K562 (cell line): ENCODE measurements around the gene SCN7A. TPM values are rescaled to one million over a fixed set of nuclear protein-coding genes. Genes with fewer than 3 reads are reported as not detected.

Source experiments
- ATAC-seq: fragments of 200-7000 bp; cut with Tn5 transposase; 3 replicates; pipeline ENCODE4 v1.9.1; 2020; ENCODE audit warnings: moderate library complexity
- BruUV-seq: library from RNA; stranded (reverse); fragments of 400-500 nt; replicated peaks from 2 replicates; lab custom pipeline; 2021; lab: Mats Ljungman, UMichigan
- CTCF ChIA-PET: fragments of 300-600 bp; formaldehyde crosslinking; extraction: SDS; loops from one replicate; lab custom pipeline; 2021; ENCODE audit warnings: low intra/inter-chr PET ratio; lab: Yijun Ruan, JAX
- POLR2A ChIA-PET: fragments of 300-600, 350-650 bp; sonication (Branson Sonifier 250); formaldehyde crosslinking; extraction: SDS; loops from one replicate; lab custom pipeline; 2021; ENCODE audit warnings: antibody characterized with exemption, inconsistent platforms; lab: Yijun Ruan, JAX
- DNase-seq, 4 experiments: peaks; one replicate each; pipeline versions ENCODE4 v3.0.0 to v3.0.0-alpha.2; 2011 to 2018; ENCODE audit warnings: low spot score in 3 of 4, mixed read lengths in 3 of 4; ENCODE audit errors: extremely low read depth in 1 of 4
- FAIRE-seq: peaks from 2 replicates; lab custom pipeline; 2011; peaks lifted over from hg19 to GRCh38; lab: Jason Lieb, UNC
- H2AFZ ChIP-seq: 2 replicates; pipeline ENCODE4 v1.6.0; 2011; ENCODE audit warnings: low read depth, low read length, control low read depth, inconsistent platforms
- H3K27ac ChIP-seq: fragments of 200-600 bp; 3 replicates; pipeline ENCODE4 v1.8.0; 2011; ENCODE audit warnings: low read depth, mild to moderate bottlenecking, control low read depth, inconsistent platforms, low read length, moderate library complexity, mixed read lengths; ENCODE audit errors: extremely low read depth
- H3K27me3 ChIP-seq, 2 experiments: fragments of 300-600 bp in 1 of 2; 2 replicates in 1 of 2; 3 replicates in 1 of 2; pipeline versions ENCODE4 v1.6.0 to v1.8.0; 2011; ENCODE audit warnings: inconsistent platforms in 2 of 2, low read length in 2 of 2, mild to moderate bottlenecking in 1 of 2, mixed read lengths in 1 of 2, moderate library complexity in 1 of 2; ENCODE audit not compliant: control insufficient read depth in 2 of 2, insufficient read depth in 2 of 2
- H3K36me3 ChIP-seq: fragments of 300-600 bp; 3 replicates; pipeline ENCODE4 v1.8.0; 2011; ENCODE audit warnings: mild to moderate bottlenecking, low read length, inconsistent platforms; ENCODE audit not compliant: control insufficient read depth, insufficient read depth
- H3K4me1 ChIP-seq, 2 experiments: fragments of 200-600 bp in 1 of 2; replicated peaks in 1 of 2; 2 replicates in 1 of 2; 3 replicates in 1 of 2; pipeline versions ENCODE4 v1.5.1 to v1.8.0; 2011; ENCODE audit warnings: inconsistent platforms in 2 of 2, low read length in 2 of 2, mild to moderate bottlenecking in 1 of 2, mixed read lengths in 1 of 2, moderate library complexity in 1 of 2; ENCODE audit not compliant: control insufficient read depth in 2 of 2, insufficient read depth in 2 of 2
- H3K4me2 ChIP-seq: 2 replicates; pipeline ENCODE4 v1.6.1; 2011; ENCODE audit warnings: low read length, control low read depth, inconsistent platforms, mixed read lengths; ENCODE audit not compliant: insufficient read depth
- H3K4me3 ChIP-seq: fragments of 200-600 bp; sonication (generic), shearing (Covaris generic); 2 replicates; pipeline ENCODE4 v1.5.1; 2016; ENCODE audit warnings: control low read depth, inconsistent platforms
- H3K79me2 ChIP-seq: fragments of 200-600 bp; 3 replicates; pipeline ENCODE4 v1.8.0; 2011; ENCODE audit warnings: low read length, inconsistent platforms; ENCODE audit not compliant: control insufficient read depth, insufficient read depth
- H3K9ac ChIP-seq, 2 experiments: 2 replicates each; pipeline versions ENCODE4 v1.6.0 to v1.6.1; 2011; ENCODE audit warnings: low read depth in 2 of 2, low read length in 2 of 2, control low read depth in 1 of 2, inconsistent platforms in 1 of 2, mild to moderate bottlenecking in 1 of 2, mixed read lengths in 1 of 2; ENCODE audit not compliant: insufficient read depth in 1 of 2
- H3K9me1 ChIP-seq: one replicate; pipeline ENCODE4 v1.6.0; 2011; ENCODE audit warnings: inconsistent platforms, mild to moderate bottlenecking, low read length, moderate library complexity; ENCODE audit not compliant: control insufficient read depth, insufficient read depth
- H3K9me3 ChIP-seq: replicated peaks from 2 replicates; pipeline ENCODE4 v1.5.1; 2011; ENCODE audit warnings: low read depth, low read length, inconsistent platforms; ENCODE audit not compliant: control insufficient read depth, insufficient read depth
- H4K20me1 ChIP-seq: replicated peaks from 2 replicates; pipeline ENCODE4 v1.6.1; 2011; ENCODE audit warnings: low read length, inconsistent platforms, mixed read lengths; ENCODE audit not compliant: control insufficient read depth, insufficient read depth
- C11orf30 ChIP-seq: fragments of 450-650 bp; IDR thresholded peaks from 2 replicates; pipeline ENCODE4 v1.6.1; 2016; ENCODE audit warnings: low read depth, mild to moderate bottlenecking
- CBX5 ChIP-seq: IDR thresholded peaks from 2 replicates; pipeline ENCODE4 v1.6.1; 2014; ENCODE audit warnings: low read depth, borderline replicate concordance
- CCNT2 ChIP-seq: IDR thresholded peaks from 2 replicates; pipeline ENCODE4 v1.6.1; 2011; ENCODE audit warnings: borderline replicate concordance, low read depth, mild to moderate bottlenecking, moderate library complexity, mixed read lengths, low read length; ENCODE audit not compliant: insufficient read length; ENCODE audit errors: extremely low read depth
- MAFF ChIP-seq: IDR thresholded peaks from 2 replicates; pipeline ENCODE4 v1.6.1; 2012; ENCODE audit warnings: low read length, improper control_type of control experiment
- MAFG ChIP-seq: fragments of 450-650 bp; conservative IDR thresholded peaks from 2 replicates; pipeline ENCODE4 v1.6.1; 2016; ENCODE audit warnings: missing genetic modification characterization, missing compliant biosample characterization
- MAFK ChIP-seq: IDR thresholded peaks from 2 replicates; pipeline ENCODE4 v1.6.1; 2011; ENCODE audit warnings: low read length, improper control_type of control experiment
- MTF1 ChIP-seq: fragments of 250-450 bp; sonication (Bioruptor Pico); IDR thresholded peaks from 2 replicates; pipeline ENCODE4 v1.9.0; 2021; ENCODE audit warnings: moderate library complexity, mild to moderate bottlenecking, inconsistent platforms, borderline replicate concordance
- NCOA4 ChIP-seq: fragments of 450-650 bp; IDR thresholded peaks from 2 replicates; pipeline ENCODE4 v1.6.1; 2018; ENCODE audit warnings: mild to moderate bottlenecking; ENCODE audit not compliant: partially characterized antibody
- SAFB2 ChIP-seq: fragments of 200-400 bp; formaldehyde crosslinking; IDR thresholded peaks from 2 replicates; pipeline ENCODE4 v1.6.1; 2018; ENCODE audit warnings: borderline replicate concordance, low read length, low read depth, moderate library complexity; ENCODE audit not compliant: severe bottlenecking
- TAF15 ChIP-seq: fragments of 200-400 bp; formaldehyde crosslinking; IDR thresholded peaks from 2 replicates; pipeline ENCODE4 v1.6.1; 2017; ENCODE audit warnings: mild to moderate bottlenecking, low read depth, low read length, moderate library complexity
- ZBTB1 ChIP-seq: sonication (generic); formaldehyde crosslinking; IDR thresholded peaks from 2 replicates; pipeline ENCODE4 v1.8.1; 2023; ENCODE audit warnings: missing genetic modification reagents, low read depth, mild to moderate bottlenecking, borderline replicate concordance
- ZNF143 ChIP-seq: sonication (generic); formaldehyde crosslinking; IDR thresholded peaks from 2 replicates; pipeline ENCODE4 v1.9.0; 2022; ENCODE audit warnings: mild to moderate bottlenecking, missing genetic modification reagents
- ZNF224 ChIP-seq: sonication (generic); formaldehyde crosslinking; IDR thresholded peaks from 2 replicates; pipeline ENCODE4 v1.8.0; 2022; ENCODE audit warnings: mild to moderate bottlenecking, missing genetic modification reagents
- ZNF24 ChIP-seq: fragments of 450-650 bp; IDR thresholded peaks from 2 replicates; pipeline ENCODE4 v1.6.1; 2016
- ZNF263 ChIP-seq: sonication (generic); formaldehyde crosslinking; IDR thresholded peaks from 2 replicates; pipeline ENCODE4 v1.8.0; 2022; ENCODE audit warnings: mild to moderate bottlenecking, missing genetic modification reagents, borderline replicate concordance
- ZNF316 ChIP-seq: fragments of 450-650 bp; IDR thresholded peaks from 2 replicates; pipeline ENCODE4 v1.6.1; 2016
- ZNF699 ChIP-seq: fragments of 250-450 bp; sonication (Bioruptor Pico); IDR thresholded peaks from 2 replicates; pipeline ENCODE4 v1.8.0; 2021; ENCODE audit warnings: mild to moderate bottlenecking, moderate library complexity; ENCODE audit not compliant: insufficient replicate concordance
- WGBS: fragments of 100-300 bp; shearing (Covaris generic); methylation state at CpG from one replicate; pipeline ENCODE4 v1.1.6; 2016; ENCODE audit warnings: low coverage, mixed read lengths; ENCODE audit not compliant: insufficient coverage; ENCODE audit errors: missing lambda C conversion rate; 5-methylcytosine and 5-hydroxymethylcytosine counted together
- in situ Hi-C: fragments of 300-500 bp; cut with MboI; formaldehyde crosslinking; loops from 4 replicates; pipeline ENCODE4 v1.15.0; 2018; ENCODE audit warnings: inconsistent platforms, mixed read lengths
- intact Hi-C: fragments of 100-400 bp; cut with micrococcal nuclease; formaldehyde crosslinking; loops from 2 replicates; pipeline ENCODE4 v1.14.2; 2022
- polyA plus RNA-seq, 8 experiments: library from polyadenylated mRNA; depleted of rRNA in 4 of 8; stranded (reverse) in 5 of 8; unstranded in 3 of 8; fragments of >200 nt; fragmentation: Nextera tagmentation in 2 of 8; fragmentation: Illumina TruSeq in 1 of 8; extraction: Ambion mirVana in 2 of 8; extraction: Trizol in 1 of 8; gene quantifications; 2 replicates each; pipeline versions ENCODE4 v1.2.1 to v1.2.3, GENCODE V29; 2011 to 2014; ENCODE audit warnings: inconsistent platforms in 1 of 8, missing spikeins in 1 of 8
- total RNA-seq, 7 experiments: library from RNA; depleted of rRNA in 6 of 7; stranded (reverse); fragments of >200 nt in 6 of 7; fragmentation: Illumina TruSeq in 2 of 7; extraction: Trizol in 2 of 7; gene quantifications; 2 replicates each; pipeline versions ENCODE4 v1.2.1 to v1.2.3, GENCODE V29; 2011 to 2021; ENCODE audit warnings: low replicate concordance in 1 of 7
- TF ChIP-seq, protein P1 (sequence below): fragments of 450-650 bp; IDR thresholded peaks from 2 replicates; pipeline ENCODE4 v1.6.1; 2016; ENCODE audit warnings: mild to moderate bottlenecking
- TF ChIP-seq, protein P2 (sequence below): fragments of 250-450 bp; sonication (Bioruptor Pico); IDR thresholded peaks from 2 replicates; pipeline ENCODE4 v1.4.0; 2020; ENCODE audit warnings: mild to moderate bottlenecking

SCN7A gene
- total and polyA plus RNA-seq, 9 of the 15 experiments (the other 6 are each of a cell fraction or from before 2014, with no cell fraction given), result under 0.01 to 0.05 (median 0.03) TPM; not detected in 3

DNA sequence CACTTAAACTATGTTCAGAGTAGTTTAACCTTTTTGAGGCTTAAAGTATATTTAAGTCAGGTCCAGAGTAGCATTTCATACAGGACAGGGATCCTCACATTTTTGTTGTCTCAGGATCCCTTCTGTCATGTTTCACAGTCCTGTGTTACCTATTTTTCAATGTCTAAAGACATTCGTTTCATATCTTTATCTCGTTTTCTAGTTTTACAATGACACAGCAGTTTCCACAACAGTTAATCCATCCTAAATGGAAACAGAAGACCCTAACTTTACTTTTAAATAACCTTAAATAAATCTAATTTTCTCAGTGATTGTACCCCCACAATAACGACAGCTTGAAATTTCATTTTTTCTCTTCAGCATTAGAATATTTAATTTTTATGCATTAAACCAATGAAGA, 101.0 kb downstream of the SCN7A start (continued):
- TF ChIP-seq, protein P1, sequence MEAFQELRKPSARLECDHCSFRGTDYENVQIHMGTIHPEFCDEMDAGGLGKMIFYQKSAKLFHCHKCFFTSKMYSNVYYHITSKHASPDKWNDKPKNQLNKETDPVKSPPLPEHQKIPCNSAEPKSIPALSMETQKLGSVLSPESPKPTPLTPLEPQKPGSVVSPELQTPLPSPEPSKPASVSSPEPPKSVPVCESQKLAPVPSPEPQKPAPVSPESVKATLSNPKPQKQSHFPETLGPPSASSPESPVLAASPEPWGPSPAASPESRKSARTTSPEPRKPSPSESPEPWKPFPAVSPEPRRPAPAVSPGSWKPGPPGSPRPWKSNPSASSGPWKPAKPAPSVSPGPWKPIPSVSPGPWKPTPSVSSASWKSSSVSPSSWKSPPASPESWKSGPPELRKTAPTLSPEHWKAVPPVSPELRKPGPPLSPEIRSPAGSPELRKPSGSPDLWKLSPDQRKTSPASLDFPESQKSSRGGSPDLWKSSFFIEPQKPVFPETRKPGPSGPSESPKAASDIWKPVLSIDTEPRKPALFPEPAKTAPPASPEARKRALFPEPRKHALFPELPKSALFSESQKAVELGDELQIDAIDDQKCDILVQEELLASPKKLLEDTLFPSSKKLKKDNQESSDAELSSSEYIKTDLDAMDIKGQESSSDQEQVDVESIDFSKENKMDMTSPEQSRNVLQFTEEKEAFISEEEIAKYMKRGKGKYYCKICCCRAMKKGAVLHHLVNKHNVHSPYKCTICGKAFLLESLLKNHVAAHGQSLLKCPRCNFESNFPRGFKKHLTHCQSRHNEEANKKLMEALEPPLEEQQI, result peak; percentile 90

- peak overlapping the region; percentile 5; the same call in 1 of the 2 replicates for H3K4me2 ChIP-seq
- no TSS peak for BruUV-seq
- 13% methylated on average over 3 of the region's 3 CpGs for WGBS
- TF ChIP-seq CCNT2 (no peak), NCOA4 (no peak), MAFF (peak; percentile 84), C11orf30 (peak; percentile 88), TAF15 (no peak), CBX5 (no peak), ZNF224 (CRISPR knock-in tag) (no peak), ZNF699 (CRISPR knock-in tag) (no peak), ZNF143 (CRISPR knock-in tag) (no peak), MAFG (tag) (peak; percentile 87), ZBTB1 (CRISPR knock-in tag) (no peak), MAFK (peak; percentile 81), ZNF316 (peak; percentile 96), ZNF24 (peak; percentile 83), SAFB2 (no peak), MTF1 (CRISPR knock-in tag) (no peak), ZNF263 (CRISPR knock-in tag) (no peak)
- TF ChIP-seq, protein P2, sequence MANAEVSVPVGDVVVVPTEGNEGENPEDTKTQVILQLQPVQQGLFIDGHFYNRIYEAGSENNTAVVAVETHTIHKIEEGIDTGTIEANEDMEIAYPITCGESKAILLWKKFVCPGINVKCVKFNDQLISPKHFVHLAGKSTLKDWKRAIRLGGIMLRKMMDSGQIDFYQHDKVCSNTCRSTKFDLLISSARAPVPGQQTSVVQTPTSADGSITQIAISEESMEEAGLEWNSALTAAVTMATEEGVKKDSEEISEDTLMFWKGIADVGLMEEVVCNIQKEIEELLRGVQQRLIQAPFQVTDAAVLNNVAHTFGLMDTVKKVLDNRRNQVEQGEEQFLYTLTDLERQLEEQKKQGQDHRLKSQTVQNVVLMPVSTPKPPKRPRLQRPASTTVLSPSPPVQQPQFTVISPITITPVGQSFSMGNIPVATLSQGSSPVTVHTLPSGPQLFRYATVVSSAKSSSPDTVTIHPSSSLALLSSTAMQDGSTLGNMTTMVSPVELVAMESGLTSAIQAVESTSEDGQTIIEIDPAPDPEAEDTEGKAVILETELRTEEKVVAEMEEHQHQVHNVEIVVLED (CRISPR knock-in tag), result no peak
Observed at GRCh38 chr2:166388481-166389070, 105.5 kb downstream of the SCN7A start.

More at GRCh38 chr2:166388481-166389070, 105.5 kb downstream of the SCN7A start:
- ChIA-PET POLR2A (interaction anchor here (0.8 to 1.2 kb wide), 3 partner anchors 9 to 17 kb away, joined by 3 to 4 read pairs (median 3); no protein-coding TSS in a partner anchor), CTCF (no interaction called here)
- no peak for FAIRE-seq
- peaks cover 0 to 10% of the 10 kb centered on the region in 2 experiments; a peak in 2 of 5 replicates for H3K4me1 ChIP-seq
- no peak overlapping the region for H3K4me3 ChIP-seq
- H3K36me3 ChIP-seq, result no peaks in the 10 kb centered on the region
- intact Hi-C loops, result no loop called here
- no peak overlapping the region for H3K9ac ChIP-seq
- no peak overlapping the region for H3K27ac ChIP-seq
- H4K20me1 ChIP-seq, result no peaks in the 10 kb centered on the region
- H3K79me2 ChIP-seq, result no peaks in the 10 kb centered on the region
- in situ Hi-C loops, result no loop called here
- no peaks in the 10 kb centered on the region for H3K9me1 ChIP-seq
- no peaks in the 10 kb centered on the region for H3K27me3 ChIP-seq
- no peaks in the 10 kb centered on the region for H3K9me3 ChIP-seq
- no peak for DNase-seq
- peak overlapping the region; percentile 77 for H2AFZ ChIP-seq
- peak; percentile 36; the same call in 2 of the 3 replicates for ATAC-seq
